Measurements from ENCODE around the gene MIDN.
A peak's percentile ranks its signal among the peaks of the same experiment; 100 is the strongest.

Gene MIDN

DNA sequence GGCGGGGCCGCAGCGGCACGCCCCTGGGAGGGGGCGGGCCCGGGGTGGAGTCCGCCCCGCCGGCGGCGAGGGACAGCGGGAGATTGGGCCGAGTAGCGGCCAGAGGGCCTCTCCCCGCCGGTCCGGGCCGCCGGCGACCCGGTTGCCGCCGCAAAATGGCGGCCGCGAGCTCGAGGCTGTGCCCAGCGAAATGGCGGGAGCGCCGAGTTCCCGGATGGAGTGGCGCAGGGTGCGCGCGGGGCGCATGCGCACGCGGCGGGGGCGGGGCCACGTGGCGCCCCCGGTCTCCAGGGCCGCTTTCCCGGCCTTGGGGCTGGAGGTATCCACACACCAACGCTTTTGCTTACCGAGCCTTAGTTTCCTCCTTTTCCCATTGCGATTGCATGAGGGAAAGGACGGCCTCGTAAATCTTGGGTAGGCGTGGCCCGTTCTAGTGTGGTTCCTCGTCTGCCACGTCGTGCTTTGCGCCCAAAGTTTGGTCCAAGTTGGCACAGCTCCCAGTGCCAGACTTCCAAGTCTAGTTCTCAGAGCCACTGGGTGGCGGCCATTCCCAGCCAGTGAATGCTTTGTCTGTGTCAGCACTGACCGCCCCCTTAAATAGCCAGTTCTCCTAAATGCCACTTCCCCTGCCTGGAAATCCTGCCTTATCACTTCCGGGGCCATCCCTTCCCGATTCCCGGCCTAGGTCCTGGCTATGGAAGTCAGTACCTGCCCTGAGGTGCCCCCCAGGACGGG lies 21.3 kb downstream of the MIDN start (continued):
- TF ChIP-seq, protein P1, sequence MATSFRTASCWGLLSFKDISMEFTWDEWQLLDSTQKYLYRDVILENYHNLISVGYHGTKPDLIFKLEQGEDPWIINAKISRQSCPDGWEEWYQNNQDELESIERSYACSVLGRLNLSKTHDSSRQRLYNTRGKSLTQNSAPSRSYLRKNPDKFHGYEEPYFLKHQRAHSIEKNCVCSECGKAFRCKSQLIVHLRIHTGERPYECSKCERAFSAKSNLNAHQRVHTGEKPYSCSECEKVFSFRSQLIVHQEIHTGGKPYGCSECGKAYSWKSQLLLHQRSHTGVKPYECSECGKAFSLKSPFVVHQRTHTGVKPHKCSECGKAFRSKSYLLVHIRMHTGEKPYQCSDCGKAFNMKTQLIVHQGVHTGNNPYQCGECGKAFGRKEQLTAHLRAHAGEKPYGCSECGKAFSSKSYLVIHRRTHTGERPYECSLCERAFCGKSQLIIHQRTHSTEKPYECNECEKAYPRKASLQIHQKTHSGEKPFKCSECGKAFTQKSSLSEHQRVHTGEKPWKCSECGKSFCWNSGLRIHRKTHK (tag by site-specific recombination; IDR thresholded peaks at IDR 0.05) = no peak
- TF ChIP-seq, protein P2, sequence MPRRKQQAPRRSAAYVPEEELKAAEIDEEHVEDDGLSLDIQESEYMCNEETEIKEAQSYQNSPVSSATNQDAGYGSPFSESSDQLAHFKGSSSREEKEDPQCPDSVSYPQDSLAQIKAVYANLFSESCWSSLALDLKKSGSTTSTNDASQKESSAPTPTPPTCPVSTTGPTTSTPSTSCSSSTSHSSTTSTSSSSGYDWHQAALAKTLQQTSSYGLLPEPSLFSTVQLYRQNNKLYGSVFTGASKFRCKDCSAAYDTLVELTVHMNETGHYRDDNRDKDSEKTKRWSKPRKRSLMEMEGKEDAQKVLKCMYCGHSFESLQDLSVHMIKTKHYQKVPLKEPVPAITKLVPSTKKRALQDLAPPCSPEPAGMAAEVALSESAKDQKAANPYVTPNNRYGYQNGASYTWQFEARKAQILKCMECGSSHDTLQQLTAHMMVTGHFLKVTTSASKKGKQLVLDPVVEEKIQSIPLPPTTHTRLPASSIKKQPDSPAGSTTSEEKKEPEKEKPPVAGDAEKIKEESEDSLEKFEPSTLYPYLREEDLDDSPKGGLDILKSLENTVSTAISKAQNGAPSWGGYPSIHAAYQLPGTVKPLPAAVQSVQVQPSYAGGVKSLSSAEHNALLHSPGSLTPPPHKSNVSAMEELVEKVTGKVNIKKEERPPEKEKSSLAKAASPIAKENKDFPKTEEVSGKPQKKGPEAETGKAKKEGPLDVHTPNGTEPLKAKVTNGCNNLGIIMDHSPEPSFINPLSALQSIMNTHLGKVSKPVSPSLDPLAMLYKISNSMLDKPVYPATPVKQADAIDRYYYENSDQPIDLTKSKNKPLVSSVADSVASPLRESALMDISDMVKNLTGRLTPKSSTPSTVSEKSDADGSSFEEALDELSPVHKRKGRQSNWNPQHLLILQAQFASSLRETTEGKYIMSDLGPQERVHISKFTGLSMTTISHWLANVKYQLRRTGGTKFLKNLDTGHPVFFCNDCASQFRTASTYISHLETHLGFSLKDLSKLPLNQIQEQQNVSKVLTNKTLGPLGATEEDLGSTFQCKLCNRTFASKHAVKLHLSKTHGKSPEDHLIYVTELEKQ (tag by site-specific recombination; IDR thresholded peaks at IDR 0.05; ENCODE audit: borderline replicate concordance) = no peak
- TF ChIP-seq ZBTB21 (tag by site-specific recombination; IDR thresholded peaks at IDR 0.05) (no peak), ZNF658 (tag by site-specific recombination; IDR thresholded peaks at IDR 0.05) (no peak), ZNF548 (tag by site-specific recombination; IDR thresholded peaks at IDR 0.05) (no peak), ZNF660 (tag by site-specific recombination; IDR thresholded peaks at IDR 0.05) (peak; percentile 61; the same call in 1 of the 2 replicates), ZNF501 (tag by site-specific recombination; IDR thresholded peaks at IDR 0.05) (no peak), ZNF621 (tag by site-specific recombination; IDR thresholded peaks at IDR 0.05) (no peak), ZNF138 (tag by site-specific recombination; IDR thresholded peaks at IDR 0.05; ENCODE audit: borderline replicate concordance) (no peak), ZNF274 (IDR thresholded peaks at IDR 0.05; ENCODE audit: low read length) (no peak), ZNF274 (tag by site-specific recombination; IDR thresholded peaks at IDR 0.05; ENCODE audit: borderline replicate concordance) (no peak), ZNF624 (tag by site-specific recombination; IDR thresholded peaks at IDR 0.05) (no peak), ZNF10 (tag by site-specific recombination; IDR thresholded peaks at IDR 0.05) (no peak), ZSCAN30 (tag by site-specific recombination; IDR thresholded peaks at IDR 0.05) (peak; percentile 66; the same call in 1 of the 2 replicates), YY1 (tag by site-specific recombination; IDR thresholded peaks at IDR 0.05) (peak; percentile 86), KLF1 (tag by site-specific recombination; IDR thresholded peaks at IDR 0.05) (no peak; the same call in none of the 2 replicates), ZNF433 (tag by site-specific recombination; IDR thresholded peaks at IDR 0.05; ENCODE audit: low read depth) (no peak), ZNF664 (tag by site-specific recombination; IDR thresholded peaks at IDR 0.05) (no peak), ZNF211 (tag by site-specific recombination; IDR thresholded peaks at IDR 0.05; ENCODE audit: low read depth) (no peak), ZBTB7A (tag by site-specific recombination; IDR thresholded peaks at IDR 0.05; ENCODE audit: low read depth) (0 out of 2 replicates have a peak, but pooled peaks have one; percentile 42), ZNF558 (tag by site-specific recombination; IDR thresholded peaks at IDR 0.05) (no peak), ZSCAN23 (tag by site-specific recombination; IDR thresholded peaks at IDR 0.05) (no peak; the same call in 1 of the 2 replicates), ZNF214 (tag by site-specific recombination; IDR thresholded peaks at IDR 0.05; ENCODE audit: borderline replicate concordance) (no peak), ZXDB (tag by site-specific recombination; IDR thresholded peaks at IDR 0.05) (peak; percentile 70), RBAK (tag by site-specific recombination; IDR thresholded peaks at IDR 0.05) (no peak)
- TF ChIP-seq, protein P3, sequence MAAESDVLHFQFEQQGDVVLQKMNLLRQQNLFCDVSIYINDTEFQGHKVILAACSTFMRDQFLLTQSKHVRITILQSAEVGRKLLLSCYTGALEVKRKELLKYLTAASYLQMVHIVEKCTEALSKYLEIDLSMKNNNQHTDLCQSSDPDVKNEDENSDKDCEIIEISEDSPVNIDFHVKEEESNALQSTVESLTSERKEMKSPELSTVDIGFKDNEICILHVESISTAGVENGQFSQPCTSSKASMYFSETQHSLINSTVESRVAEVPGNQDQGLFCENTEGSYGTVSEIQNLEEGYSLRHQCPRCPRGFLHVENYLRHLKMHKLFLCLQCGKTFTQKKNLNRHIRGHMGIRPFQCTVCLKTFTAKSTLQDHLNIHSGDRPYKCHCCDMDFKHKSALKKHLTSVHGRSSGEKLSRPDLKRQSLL (tag by site-specific recombination; IDR thresholded peaks at IDR 0.05) = no peak
- TF ChIP-seq, protein P4, sequence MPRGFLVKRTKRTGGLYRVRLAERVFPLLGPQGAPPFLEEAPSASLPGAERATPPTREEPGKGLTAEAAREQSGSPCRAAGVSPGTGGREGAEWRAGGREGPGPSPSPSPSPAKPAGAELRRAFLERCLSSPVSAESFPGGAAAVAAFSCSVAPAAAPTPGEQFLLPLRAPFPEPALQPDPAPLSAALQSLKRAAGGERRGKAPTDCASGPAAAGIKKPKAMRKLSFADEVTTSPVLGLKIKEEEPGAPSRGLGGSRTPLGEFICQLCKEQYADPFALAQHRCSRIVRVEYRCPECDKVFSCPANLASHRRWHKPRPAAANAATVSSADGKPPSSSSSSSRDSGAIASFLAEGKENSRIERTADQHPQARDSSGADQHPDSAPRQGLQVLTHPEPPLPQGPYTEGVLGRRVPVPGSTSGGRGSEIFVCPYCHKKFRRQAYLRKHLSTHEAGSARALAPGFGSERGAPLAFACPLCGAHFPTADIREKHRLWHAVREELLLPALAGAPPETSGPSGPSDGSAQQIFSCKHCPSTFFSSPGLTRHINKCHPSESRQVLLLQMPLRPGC (tag by site-specific recombination; IDR thresholded peaks at IDR 0.05) = no peak
- TF ChIP-seq, protein P5, sequence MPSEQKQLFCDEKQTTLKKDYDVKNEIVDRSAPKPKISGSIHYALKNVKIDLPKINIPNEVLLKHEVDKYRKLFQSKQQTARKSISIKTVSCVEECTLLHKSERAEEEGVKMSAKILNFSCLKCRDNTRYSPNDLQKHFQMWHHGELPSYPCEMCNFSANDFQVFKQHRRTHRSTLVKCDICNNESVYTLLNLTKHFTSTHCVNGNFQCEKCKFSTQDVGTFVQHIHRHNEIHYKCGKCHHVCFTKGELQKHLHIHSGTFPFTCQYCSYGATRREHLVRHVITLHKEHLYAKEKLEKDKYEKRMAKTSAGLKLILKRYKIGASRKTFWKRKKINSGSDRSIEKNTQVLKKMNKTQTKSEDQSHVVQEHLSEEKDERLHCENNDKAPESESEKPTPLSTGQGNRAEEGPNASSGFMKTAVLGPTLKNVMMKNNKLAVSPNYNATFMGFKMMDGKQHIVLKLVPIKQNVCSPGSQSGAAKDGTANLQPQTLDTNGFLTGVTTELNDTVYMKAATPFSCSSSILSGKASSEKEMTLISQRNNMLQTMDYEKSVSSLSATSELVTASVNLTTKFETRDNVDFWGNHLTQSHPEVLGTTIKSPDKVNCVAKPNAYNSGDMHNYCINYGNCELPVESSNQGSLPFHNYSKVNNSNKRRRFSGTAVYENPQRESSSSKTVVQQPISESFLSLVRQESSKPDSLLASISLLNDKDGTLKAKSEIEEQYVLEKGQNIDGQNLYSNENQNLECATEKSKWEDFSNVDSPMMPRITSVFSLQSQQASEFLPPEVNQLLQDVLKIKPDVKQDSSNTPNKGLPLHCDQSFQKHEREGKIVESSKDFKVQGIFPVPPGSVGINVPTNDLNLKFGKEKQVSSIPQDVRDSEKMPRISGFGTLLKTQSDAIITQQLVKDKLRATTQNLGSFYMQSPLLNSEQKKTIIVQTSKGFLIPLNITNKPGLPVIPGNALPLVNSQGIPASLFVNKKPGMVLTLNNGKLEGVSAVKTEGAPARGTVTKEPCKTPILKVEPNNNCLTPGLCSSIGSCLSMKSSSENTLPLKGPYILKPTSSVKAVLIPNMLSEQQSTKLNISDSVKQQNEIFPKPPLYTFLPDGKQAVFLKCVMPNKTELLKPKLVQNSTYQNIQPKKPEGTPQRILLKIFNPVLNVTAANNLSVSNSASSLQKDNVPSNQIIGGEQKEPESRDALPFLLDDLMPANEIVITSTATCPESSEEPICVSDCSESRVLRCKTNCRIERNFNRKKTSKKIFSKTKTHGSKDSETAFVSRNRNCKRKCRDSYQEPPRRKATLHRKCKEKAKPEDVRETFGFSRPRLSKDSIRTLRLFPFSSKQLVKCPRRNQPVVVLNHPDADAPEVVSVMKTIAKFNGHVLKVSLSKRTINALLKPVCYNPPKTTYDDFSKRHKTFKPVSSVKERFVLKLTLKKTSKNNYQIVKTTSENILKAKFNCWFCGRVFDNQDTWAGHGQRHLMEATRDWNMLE (tag by site-specific recombination; conservative IDR thresholded peaks at IDR 0.05; ENCODE audit: low read depth) = no peak
